Left hindlimb (tissue), 1 donor: Measurements from ENCODE around the gene RAB3GAP2.
A peak's percentile ranks its signal among the peaks of the same experiment; 100 is the strongest.
"Not testable (repeated sequence)": the region's sequence is repeated elsewhere in the genome, so short reads cannot be mapped to it uniquely, and the experiment has no call there.

ENCODE experiments used
- DNase-seq: peaks from one replicate; pipeline ENCODE4 v3.0.0-alpha.2; 2018

Gene RAB3GAP2

DNA sequence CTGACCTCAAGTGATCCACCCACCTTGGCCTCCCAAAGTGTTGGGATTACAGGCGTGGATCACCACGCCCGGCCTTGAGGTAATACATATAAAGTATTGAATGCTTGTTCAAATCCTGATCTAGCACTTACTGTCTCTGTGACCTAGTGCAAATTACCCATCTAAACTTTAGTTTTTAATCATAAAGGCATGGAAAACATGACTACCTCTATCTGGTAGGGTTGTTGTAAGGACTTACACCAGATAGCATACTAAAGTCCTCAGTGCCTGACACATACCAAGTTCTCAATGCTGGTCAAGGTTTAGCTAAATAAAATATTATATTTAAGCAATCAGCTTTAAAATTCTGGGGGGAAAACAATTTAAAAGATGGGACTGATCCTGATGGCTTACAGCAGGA lies 38.3 kb downstream of the RAB3GAP2 start:
- DNase-seq, result no peak

DNA sequence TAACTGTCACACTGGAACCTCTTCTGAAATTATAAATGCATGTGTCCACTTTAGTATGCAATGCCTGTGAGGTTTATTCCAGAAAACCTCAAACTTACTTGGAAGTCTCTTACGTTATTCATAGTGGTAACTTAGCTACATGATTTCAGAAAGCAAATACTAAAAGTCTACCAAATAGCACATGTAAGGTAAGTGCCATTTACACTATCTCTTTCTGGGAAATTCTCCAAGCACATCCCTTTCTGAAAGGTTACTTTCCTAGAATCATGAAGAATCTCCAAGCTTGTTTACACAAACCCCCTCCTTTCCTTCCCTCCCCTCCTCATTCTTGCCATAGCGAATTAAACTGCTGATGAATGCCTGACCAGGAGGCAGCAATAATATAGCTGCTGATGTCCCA lies 42.5 kb downstream of the RAB3GAP2 start:
- no peak for DNase-seq

DNA sequence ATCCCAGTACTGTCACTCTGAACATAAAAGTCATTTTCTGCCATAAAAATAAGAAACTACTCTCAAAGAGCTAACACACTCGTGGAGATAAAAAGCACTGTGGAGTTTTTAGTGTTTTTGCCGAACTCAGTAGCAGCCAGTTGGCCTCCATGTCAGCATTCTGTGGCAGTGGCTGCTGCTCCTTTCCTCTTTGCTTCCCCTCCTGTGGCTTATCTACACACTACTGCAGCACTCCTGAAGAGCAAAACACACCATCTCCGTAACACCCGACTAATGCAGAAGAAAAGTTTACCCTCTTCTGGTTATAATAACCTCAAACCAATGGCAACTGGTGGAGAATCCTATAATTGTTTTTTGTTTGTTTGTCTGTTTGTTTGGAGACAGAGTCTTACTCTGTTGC lies 44.9 kb downstream of the RAB3GAP2 start:
- no peak for DNase-seq

DNA sequence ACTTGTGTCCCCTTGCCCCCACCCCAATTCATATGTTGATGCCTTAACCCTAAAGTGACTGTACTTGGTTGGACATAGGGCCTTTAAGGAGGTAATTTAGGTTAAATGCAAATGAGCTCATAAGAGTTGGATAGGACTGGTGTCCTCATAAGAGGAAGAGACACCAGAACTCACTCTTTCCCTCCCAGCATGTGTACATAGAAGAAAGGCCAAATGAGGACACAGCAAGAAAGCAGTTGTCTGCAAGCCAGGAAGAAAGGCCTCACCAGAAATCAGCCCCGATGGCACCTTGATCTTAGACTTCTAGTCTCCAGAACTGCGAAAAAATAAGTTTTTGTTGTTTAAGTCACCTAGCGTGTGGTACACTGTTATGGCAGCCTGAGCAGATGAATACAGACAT lies 45.5 kb downstream of the RAB3GAP2 start:
- no peak for DNase-seq

DNA sequence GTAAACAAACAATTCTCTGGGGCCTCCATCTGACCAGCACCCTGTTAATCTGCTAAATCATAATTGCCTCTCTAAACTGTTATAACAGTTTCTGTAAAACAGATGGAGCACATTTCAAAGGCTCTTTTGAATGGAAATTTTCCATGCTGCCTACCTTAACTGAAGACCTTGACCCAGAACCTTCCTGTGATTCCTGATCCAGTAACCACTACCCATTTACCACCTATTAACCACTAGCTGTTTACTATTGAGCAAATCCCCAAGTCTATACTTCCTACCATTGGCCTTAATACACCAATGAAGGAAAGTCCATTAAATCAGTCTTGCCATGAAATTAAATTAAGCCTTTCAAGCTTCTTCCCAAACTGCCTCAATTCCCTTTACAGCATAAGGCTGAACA lies 46.3 kb downstream of the RAB3GAP2 start:
- DNase-seq, result no peak

DNA sequence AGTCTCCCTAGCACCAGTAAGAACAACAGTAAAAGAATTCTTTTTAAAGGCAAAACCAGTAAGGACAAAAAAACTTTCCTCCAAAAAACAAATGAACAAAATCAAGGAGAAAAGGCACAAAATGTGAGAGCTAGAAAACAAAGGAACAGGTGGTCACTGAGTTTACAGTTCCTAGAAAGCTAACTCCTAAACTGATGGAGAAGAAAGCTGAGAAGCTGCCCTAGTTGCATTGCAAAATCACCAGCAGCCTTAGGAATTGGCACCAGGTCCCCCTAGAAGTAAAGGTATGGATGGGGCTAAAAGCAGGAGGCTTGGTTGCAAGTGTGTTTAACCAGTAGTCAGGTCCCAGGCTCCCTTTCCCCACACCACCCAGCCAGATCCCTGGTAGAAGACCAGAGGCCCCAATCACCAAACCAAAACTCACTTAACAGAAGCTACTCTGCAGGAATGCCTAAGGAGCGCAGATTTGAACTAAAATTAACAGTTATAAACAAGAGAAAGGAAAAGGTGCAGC lies 47.6 kb downstream of the RAB3GAP2 start:
- no peak for DNase-seq

DNA sequence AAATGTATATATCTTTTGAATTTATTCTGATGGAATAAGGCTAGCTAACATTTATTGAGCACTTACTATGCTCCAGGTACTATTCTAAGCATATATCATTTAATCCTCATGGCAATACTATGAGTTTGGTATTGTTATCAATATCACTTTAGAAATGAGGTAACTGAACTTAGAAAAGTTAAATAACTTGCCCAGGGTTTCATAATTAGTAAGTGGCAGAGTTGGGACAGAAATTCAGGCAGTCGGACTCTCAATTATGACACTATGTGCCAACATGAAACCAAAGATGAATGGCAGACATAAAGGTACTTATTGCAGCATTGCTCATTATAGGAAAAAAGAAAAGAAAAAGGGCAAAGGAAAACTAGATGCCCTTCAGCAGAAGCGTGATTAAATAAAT lies 48.2 kb downstream of the RAB3GAP2 start:
- no peak for DNase-seq

DNA sequence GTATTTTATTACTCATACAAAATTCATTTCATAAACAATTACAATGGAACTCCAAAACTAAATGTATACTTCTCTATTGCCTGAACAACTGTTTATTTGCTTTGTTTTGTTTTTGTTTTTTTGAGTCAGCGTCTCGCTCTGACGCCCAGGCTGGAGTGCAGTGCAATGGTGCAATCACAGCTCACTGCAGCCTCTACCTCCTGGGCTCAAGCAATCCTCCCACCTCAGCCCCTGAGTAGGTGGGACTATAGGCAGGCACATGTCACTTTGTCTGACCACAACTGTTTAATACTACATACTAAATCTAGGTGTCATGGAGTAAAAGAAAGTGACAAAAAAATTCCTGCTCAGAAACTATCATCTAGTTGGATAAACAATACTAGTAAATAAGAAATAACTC lies 49.3 kb downstream of the RAB3GAP2 start:
- DNase-seq, result no peak

DNA sequence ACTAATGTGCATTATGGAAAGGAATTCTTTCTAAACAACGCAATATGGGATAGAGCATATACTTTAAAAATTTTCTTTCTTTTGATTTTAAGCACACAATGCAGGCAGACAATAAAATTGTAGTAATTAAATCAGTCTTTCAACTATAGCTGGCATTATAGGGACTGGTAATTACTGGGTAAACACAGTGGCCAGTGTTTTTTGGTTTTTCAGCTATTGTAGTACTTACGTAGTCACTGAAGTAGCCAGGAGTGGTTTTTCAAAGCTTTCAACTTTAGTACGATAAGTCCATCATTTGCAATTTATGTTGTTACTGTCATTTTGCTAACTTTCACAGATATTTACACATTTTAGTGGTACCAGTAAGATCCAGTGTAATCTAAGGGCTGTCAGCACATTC lies 50.6 kb downstream of the RAB3GAP2 start:
- no peak for DNase-seq

DNA sequence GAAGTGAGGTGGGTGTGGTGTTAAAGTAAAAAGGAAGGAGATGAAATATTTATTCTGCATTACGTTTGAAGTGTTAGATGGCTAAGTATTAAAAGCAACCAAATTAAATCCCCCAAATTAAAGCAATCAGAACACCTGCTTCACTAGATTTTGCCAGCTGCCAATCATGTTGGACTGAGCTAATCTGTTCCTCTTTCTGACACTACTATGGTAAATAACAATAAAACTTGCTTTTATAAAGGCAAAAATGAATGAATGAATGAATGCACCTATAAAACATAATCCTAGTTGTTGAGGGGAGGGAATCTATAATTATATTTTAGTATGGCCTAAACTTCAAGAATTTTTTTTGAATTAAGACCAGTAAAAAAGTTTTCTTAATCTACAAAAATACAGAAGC lies 51.0 kb downstream of the RAB3GAP2 start:
- no peak for DNase-seq

DNA sequence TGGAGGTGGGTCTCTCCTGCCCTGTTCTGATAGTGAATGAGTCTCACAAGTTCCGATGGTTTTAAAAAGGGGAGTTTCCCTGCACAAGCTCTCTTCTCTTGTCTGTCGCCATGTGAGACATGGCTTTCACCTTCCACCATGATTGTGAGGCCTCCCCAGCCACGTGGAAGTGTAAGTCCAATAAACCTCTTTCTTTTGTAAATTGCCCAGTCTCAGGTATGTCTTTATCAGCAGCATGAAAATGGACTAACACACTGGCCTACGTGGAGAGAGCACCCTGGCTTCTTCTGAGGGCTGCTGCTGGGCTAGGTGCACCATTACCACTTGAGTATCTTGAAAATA lies 51.6 kb downstream of the RAB3GAP2 start:
- not testable (repeated sequence) for DNase-seq

DNA sequence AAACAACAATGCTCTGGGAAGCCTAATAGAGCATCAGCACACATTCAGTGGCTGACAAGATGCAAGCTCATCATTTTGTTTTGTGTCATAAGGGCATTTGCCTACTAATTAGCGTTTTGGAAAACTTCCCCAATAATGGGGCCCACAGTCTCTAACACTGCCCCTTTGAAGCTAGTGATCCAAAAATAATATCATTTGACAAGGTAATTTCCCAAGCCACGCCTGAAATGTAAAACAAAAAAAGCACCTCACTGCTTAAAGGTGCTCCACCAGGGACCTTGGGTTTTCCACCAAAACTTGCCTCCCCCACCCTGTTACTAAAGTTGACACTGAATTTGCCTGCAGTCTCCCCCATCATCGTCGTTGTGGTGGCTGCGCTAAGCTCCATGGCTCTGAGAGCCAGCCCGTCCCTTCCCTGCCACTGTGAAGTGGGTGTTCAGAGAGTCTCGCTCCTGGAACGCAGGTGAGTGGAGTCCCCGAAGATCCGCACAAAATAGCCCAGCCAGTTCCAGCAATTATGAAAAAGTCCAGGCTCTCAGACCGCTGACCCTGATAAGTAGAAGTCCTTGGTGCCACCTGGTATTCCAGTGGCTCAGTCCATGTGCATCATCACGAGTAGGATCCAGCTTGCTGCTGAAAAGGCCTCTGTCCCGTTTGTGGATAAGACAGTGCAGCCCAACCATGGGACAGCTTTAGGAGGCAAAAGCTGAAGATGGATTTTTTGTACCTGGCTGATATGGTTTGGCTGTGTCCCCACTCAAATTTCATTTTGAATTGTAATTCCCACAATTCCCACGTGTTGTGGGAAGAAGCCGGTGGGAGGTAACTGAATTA lies 52.2 kb downstream of the RAB3GAP2 start:
- no peak for DNase-seq

DNA sequence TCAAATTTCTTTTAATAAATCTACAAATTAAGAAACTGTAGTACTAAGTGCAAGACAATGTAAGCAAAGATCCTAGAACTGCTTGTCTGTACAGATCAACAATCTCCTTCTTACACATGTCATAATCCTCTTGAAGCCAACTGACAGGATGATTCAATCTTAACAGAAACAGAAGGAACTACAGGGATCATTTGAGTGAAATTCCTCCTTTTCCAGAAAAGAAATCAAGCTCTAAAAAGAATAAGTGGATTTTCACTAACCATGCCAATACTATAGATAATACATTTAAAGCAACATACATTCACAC lies 53.2 kb downstream of the RAB3GAP2 start:
- DNase-seq, result no peak

DNA sequence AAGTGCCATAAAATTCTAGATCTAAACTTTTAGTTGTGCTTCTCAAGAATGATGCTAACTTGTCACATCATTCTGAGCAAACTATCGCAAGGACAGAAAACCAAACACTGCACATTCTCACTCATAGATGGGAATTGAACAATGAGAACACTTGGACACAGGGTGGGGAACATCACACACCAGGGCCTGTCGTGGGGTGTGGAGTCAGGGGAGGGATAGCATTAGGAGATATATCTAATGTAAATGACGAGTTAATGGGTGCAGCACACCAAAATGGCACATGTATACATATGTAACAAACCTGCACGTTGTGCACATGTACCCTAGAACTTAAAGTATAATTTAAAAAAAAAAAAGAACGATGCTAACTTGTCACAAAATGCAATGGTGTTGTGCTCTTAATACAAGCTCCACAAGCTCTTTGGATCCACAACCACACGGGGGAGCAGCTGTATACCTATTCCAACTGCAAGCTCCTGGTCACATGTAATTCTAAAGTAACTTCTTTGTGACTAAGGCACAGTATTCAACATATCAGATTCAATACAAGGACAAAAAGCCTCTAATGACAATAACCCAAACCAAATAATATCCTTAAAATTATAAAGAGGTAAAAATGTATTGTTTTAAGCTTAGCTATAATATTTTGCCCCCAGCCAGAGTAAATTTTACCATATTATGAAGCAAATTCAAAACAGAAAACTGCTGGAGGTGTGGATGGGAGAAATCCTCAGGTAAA lies 53.7 kb downstream of the RAB3GAP2 start:
- peak; percentile 54 for DNase-seq

DNA sequence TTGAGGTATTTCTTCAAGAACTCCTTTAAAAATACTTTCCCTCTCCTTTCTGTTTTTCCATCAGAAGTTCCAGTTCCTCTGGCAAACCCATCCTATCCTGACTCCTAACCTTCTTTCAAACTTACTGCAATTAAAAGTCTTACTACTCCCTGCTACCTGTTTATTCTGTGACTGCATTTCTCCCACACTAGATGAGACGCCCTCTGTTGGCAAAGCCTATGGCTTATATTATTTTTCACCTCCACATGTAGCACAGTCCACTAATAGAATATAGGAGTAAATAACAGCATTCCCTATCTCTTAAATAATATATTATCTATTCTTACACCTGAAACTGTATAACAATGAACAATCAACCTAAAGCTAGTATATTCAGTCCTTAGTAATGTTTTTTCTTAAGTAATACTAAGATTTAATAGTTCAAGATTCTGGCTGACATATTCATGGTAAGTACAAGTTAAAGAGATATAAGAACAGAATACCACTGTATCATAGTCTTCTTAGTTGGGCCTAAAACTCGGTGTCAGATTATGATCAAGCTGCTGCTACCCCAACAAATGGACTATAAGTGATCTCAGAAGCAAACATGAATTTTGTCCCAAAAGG lies 54.8 kb downstream of the RAB3GAP2 start:
- no peak for DNase-seq

DNA sequence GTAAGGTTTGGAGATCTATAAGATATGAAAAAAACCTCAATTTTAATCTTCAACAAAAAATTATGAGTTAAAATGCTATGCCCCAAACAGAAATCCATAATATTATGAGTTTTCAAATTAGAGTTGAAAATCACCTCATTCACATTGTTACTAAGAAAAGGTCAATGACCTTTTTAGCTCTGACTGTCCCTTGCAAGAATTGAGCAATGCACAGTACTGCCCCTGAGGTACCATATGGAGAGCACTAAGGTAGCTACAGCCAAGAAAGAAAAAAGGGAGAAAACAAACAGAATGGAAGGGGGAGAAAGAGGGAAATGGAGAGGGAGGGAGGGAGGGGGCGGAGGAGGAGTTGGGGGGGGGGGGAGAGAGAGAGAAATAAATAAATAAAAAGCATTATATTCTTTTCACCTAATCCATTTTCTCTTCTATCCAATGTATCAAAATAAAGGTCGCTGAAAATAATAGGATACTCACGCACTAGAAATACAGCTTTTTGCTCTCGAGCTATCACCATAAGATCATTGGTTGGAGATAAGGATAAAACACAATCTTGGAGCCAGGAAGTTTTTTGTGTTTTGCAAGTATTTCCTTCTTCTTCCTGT lies 58.8 kb downstream of the RAB3GAP2 start:
- no peak for DNase-seq

DNA sequence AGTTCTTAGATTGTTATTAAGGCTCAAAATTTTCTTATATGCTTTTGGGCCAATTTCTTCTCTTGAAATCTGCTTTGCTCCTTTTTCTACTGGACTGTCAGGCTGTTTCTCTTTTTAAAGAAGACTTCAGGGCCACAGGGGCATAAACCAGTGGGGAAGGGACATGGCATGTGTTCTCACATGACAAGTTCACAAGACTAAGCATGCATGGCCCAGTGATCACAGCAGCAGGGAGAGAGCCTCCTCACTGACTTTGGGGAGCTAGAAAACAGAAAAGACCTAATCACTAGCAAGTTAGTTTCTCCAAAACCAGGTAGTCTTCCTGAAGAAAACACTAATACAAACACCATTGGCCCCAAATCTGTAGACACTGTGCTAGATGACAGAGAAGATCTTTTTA lies 64.8 kb downstream of the RAB3GAP2 start:
- no peak for DNase-seq

DNA sequence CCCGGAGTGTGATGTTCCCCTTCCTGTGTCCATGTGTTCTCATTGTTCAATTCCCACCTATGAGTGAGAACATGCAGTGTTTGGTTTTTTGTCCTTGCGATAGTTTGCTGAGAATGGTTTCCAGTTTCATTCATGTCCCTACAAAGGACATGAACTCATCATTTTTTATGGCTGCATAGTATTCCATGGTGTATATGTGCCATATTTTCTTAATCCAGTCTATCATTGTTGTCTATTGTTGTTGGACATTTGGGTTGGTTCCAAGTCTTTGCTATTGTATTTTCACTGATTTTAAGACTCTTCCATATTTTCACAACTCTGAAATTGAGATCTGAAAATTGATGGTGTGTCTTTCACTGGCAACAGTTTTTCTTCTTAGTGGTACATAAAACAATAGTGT lies 67.5 kb downstream of the RAB3GAP2 start:
- not testable (repeated sequence) for DNase-seq

DNA sequence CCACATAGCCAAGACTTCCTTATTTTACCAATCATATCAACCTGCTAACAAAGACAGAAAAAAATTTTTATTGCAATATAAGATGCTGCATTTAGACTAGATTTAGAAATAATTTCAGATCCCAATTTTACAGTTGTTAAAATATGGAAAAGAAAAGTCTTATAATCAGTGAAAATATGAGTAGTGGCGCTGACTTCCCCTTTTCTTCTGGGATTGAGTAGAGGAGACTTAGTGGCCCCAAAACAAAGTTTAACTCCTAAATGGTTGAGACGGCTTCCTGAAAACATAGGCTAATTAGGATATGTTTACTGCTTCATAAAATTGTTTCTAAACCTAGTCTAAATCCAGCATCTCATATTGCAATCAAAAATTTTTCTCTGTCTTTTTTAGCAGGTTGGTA lies 68.4 kb downstream of the RAB3GAP2 start:
- DNase-seq, result no peak

DNA sequence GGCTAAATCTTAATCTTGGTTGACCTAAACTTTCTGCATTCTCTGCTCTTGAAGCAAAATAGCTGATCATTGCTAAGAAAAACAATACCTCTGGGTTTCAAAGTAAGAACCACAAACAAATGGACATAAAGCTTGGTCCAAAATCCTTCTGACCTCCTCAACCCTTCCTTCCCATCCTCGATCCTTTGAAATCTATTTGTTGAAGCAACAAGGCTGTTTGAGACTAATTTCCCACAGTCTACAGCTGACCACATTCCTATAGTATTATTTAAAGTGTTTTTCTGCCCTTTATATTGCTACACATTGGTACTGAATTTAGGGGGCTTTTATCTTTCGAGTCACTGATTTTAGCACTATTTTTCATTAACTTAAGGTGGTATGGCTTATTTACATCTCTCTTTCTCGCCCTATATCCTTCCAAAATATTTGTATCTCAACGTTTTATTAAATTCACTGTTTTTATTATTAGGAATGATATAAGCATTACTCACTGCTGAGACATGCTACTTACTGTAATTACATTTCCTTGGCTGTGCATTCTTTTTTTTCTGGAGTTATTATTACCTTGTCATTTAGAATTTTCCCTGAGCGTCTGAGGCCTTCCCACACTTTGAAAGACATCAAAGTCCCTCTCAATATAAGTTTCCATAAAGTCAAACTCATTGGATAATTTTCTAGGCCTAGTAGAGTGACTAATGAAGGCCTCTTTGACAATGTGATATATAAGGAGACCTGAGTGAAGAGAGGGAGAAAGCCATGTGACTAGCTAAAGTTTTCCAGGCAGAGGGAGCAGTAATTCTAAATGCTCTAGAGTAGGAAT lies 73.9 kb downstream of the RAB3GAP2 start:
- no peak for DNase-seq

DNA sequence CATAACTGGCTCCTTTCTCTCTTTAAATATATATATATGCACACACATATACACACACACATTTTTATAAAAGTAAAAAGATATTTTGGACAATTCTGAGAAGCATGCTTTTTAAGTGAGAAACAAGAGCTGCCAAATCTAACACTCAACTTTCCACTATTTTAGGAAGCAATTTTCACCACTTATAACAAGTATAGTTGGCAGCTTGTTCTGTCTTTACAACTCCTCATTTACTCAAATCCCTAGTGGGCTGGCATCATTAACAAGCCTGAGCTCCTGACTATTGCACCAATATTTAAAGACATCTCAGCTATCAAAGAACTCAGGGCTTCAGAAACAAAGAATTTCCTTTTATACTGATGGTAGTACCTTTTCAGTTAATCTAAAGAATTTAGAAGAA lies 76.6 kb downstream of the RAB3GAP2 start:
- no peak for DNase-seq

DNA sequence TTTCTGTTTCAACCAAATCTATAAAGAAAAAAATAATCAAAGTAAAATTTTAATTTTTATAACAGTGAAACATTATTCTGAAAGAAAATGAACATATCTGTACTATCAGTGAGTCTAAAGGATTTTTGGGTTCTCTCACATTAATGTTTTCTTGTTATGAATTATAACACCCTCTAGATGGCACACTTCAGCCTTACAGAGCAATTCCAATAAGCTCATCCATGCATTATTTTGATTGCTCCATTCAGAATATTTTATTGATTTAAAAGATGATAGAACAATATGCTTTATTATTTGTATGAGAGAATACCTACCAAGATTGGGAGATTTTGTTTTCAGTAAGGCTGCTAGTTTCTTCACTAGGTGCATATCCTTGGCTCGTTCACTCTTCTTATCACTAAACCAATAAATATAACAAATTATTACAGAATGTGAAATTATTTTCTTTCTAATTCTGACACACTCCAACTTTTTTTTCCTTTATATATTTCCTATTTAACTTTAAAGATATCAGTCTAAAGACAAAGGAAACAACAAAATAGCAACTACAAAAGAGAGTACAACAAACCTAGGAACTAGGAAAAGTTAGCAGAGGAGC lies 82.4 kb downstream of the RAB3GAP2 start:
- no peak for DNase-seq
